Activated CD8-positive, alpha-beta memory T cell treated with anti-CD3 and anti-CD28 coated beads, Interleukin-2, amount 50 U/mL, for 1 hour (primary cell): ENCODE measurements around the gene LRRC36.

Source experiments
- DNase-seq: peaks from one replicate; pipeline ENCODE4 v3.0.0-alpha.2; 2020; ENCODE audit errors: extremely low read depth

Gene LRRC36

DNA sequence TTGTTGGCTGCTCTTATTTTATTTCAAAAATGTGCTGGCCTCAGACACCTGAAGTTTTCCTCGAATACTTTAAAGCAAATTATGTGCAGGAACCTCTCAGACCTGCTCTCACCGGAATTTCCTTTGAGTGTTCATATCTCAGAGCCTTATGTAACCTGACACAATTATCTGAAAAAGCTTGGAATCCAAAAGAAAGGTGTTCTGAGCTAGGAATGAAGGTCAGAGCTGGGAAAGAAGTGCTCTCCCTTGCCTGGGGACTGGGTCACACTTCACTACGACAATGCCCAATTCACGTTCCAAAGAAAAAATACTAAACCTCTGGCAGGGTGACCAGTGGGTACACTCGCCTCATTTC is 97.6 kb downstream of the LRRC36 start:
- DNase-seq = no peak

DNA sequence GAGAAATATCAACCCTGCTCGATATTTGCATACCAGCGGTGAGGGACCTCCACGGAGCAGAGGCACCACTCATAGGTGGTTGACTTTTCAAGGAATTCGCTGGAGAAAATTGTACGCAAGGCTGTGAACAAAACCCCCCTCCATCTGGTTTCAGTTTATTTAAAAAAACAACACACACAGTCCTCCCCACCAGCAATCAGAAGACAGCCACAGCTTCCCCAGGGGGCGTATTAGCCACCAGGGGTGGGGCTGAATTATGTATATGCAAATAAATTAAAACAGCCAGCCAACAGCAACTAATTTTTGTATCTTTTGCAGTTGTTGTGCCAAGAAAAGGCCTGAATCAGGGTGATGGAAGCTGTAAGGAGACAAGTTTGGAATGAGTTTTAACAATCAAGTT is 98.4 kb downstream of the LRRC36 start:
- DNase-seq = no peak

DNA sequence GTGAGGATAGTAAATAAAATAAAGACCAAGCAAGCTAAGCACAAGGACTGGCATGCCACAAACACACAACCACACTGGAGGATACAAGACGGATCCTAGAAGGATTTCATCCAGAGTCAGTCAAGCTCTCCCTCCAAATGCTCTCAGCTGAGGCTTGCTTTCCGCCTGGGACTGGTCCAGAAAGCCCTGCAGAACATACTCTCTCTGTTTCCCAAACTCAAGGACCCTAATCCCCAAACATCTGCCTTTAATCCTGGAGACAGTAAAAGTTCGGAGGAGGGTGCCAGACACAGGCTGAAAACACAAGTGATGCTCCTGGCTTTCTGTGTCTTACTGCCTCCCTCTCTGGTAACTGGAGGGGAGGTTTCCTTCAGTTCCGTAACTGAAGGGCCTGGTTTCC is 99.0 kb downstream of the LRRC36 start:
- no peak for DNase-seq

DNA sequence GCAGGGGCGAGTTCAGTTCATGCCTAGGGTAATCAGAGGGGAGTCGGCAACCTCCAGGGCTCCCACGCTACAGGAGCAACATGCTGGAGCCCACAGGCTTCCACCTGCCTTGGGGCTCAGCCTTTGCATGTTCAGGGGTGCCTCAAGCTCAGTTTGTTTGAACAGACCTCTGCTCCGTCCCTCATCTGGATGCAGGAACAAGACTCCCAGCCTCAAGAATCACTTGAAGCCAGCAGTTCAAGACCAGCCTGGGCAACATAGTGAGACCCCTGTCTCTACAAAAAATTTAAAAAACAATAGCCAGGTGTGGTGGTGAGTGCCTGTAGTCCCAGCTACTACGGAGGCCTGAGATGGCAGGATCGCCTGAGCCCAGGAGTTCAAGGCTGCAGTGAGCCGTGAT is 99.4 kb downstream of the LRRC36 start:
- no peak for DNase-seq

DNA sequence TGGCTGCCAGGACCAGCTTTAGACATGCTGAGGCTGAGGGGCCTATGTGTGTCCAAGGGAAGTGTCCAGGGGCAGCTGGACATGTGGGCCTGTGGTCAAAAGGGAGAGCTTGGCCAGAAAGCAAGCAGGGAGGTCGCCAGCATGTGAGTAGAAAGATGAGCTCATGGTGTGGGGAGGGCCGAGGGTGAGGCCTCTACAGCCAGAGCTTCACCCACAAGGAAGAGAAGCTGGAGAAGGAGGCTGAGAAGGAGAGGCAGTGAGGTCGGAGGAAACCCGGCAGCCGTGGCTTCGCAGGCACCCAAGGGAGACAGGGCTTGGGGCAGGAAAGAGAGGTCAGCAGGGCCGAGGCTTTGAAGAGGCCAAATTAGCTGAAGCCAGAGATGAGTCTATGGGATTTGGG is 100.3 kb downstream of the LRRC36 start:
- DNase-seq = no peak

DNA sequence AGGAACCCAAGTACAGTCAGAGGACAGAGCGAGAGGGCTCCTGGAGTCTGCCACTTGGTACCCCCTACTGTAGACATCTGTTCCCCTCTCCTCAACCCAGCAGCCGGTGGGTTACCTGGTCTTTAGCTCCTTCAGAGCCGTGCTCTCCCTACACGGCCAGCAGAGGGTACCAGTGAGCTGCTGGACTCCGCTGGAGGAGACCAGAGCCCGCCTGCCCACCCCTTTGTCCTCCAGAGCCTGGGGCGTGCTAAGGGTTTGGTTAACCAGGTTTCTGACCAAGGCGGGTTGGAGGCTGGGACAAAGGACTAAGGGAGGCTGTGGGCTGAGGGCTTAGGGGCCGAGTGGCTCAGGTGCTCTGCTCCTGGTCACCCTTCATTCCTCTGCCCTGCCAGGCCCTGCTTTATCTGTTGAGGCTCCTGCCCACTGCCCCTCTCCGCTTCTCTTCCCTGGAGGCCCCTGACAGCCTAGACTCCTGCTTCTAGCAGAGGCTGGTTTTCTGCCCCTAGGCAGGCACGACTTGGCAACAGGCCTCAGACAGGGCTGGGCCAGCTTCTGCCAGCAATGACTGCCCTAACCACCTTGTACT is 101.6 kb downstream of the LRRC36 start:
- no peak for DNase-seq

DNA sequence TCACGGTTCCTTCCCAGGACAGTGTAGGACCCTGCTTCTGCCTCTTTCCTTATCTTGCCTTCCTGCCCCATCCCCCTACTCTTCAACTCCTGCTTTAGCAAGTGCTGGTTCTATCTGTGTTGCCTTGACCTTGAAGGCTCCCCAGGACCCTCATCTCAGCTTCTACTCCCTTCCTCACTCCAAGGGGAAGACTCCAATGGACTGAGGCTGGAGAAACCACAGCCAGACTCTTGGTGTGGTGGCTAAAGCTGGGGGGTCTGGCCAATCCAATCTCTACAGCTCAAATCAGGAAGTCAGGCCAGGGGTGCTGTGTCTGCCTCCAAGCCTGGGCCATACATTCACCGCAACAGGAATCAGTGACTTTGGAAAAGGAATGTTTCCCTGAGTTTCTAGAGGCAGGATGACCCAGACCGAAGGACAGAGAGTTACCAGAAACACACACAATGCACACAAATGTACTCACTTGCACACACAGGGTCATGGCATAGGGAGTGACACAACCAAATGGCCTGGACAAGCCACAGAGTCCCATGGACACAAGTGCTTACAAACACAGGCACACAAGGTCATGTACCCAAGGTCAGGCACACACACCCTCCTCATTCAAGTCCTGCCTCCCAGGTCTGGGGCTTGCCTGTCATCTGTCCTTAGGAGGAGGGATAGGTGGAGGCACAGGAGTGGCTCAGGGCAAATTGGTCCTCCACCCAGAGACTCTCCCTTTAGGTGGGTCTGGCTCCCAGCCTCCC is 102.6 kb downstream of the LRRC36 start:
- no peak for DNase-seq

DNA sequence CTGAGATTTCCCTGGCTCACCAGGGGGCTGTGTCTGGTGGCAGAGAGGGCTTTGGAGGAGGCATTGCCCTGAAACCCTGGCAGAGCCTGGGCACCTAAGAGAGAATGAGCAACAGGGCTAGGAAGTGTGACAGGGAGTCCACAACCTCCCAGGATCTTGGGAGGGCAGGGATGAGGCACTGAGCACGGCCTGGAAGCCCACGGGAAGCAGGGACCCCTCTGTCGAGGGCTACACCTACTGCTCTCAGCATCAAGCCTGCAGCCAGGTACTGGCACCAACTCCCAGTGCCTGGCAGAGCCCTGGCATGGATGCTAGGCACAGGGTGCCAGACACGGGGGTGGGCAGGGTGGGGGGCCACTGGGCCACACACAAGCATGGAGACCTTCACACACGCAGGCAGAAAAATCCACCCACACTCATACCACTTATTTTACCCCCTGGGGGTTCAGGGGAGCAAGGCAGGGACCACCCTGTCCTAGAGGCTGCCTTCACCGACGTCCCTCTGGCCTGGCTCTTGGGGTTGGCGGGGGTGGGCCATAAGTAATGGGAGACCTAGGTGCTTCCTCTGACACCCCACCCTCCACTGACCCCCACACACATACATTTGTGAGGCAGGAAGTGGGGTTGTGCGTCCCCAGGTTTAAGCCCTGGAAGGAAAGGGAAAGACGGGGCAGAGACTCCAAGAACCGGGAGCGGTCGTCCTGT is 103.3 kb downstream of the LRRC36 start:
- DNase-seq = no peak

DNA sequence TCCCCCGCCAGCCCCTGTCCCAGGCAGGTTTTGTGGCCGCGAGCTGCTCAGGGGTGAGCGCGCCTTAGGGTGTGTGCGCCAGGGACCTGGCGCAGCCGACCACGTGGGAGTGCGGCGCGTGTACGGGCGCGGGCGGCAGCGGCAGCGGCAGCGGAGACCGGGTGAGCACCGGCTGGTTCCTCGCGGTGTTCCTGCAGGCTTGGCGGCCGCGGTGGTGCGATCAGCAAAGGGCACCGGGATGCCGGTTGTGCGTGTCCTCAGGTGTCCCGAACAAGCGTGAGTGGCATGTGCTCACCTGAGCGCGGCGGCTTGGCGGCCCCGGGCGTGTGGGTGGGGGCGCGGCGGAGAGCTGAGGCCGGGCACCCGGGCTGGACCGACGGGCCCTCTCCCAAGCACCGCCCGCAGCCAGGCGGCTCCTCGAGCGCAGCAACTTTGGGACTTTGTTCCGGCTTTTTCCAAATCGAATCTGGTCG is 103.9 kb downstream of the LRRC36 start:
- no peak for DNase-seq

DNA sequence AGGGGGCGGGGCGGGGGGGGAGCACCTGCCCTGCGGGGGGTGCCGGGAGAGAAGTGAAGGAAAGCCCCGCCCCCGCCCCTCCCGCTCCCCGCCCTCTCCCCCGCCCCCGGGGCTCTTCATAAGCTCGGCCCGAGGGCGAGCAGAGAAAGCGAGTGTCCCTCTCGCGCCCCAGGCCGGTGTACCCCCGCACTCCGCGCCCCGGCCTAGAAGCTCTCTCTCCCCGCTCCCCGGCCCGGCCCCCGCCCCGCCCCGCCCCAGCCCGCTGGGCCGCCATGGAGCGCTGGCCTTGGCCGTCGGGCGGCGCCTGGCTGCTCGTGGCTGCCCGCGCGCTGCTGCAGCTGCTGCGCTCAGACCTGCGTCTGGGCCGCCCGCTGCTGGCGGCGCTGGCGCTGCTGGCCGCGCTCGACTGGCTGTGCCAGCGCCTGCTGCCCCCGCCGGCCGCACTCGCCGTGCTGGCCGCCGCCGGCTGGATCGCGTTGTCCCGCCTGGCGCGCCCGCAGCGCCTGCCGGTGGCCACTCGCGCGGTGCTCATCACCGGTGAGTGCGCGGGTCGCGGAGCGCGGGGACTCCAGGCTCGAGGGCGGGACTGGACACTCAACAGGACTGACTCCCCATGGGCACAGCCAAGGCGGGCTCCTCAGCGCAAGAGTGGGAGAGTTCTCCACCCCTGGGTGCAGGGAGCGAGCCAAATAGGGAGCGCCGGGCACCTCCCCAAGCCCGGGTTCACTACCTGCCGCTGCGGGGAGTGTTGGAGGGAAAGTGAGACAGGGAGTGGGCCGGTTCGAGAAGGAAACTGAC is 104.6 kb downstream of the LRRC36 start, which contains the start of gene HSD11B2:
HSD11B2 (plus strand) TSS at position 145 of the 798 bp plus-strand sequence; CDS start at position 273, 128 bp downstream.
- no peak for DNase-seq

DNA sequence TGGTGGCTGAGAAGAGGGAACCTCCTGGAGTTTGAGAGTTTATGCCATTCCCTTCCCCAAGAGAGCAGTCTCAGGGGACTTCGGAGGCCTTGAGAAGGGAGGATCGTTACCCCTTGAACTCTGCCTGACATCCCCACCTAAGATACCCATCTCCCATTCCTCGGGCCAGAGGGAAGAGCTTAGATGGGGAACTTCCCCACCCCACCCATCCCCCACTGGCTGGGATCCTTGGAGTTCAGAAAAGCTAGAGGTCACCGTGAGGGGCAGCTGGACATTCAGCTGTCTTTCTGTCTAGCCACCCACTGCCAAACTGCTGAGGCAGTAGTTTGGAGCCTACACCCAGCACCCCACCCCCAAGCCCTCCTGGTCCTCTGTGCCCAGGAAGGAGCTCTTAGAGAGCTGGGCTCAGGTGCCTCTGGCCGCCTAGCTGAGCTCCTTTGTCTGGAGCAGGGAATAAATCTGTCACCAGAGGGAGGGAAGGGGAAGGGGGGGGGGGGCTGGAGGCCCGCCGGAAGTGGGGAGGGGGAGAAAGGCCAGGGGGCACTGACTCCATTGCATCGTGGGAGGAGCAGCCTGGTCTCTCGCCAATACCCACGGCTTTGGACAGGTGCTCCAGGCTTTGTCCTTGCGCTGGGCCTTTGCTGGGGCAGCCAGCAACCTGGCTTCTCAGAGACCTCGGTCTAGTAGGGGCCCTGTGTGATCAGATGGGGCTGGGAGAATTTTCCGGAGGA is 105.3 kb downstream of the LRRC36 start:
- no peak for DNase-seq

DNA sequence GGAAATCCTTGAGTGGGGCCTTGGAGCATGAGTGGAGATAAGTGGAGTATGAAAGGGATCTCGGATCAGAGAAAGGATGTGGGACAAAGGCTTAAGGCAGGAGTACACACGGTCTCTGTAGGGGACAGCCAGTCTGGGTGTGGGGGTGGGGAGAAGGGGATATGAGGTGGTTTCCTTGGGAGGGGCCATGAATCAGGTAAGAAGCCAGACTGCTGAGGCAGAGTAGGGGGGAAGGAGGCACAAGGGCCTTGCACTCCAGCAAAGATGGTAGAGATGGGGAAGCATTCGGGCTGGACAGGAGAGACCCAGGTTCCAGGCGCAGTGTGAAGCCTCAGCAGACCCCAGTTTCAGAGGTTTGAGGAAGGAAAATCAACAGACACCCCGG is 105.9 kb downstream of the LRRC36 start:
- DNase-seq = no peak

DNA sequence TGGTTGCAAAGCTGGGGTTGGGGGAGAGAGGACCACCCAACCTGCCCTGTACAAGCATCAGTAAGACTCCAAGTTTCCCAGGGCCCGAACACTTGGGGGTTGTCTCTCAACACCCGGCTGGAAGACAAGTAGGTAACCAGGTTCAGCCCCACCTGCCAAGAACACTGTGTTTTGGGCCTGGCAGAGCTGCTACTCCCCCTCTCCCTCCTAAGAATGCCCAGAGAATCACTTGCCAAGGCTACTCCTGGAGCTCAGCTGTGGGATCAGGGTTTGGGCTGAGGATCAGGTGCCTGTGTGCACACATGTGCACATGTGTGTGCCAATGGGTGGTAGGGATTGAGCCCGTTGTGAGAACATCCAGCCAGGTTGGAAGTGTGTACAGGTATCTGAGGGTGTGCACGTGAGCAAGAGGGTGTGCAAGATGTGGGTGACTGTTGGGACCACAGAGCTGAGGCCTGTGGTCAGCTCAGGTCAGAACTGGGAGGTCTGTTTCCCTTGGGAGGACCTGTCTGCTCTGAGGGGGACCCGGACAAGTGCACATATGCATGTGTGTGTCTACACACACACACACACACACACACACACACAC is 106.6 kb downstream of the LRRC36 start:
- DNase-seq = no peak
